Keratinocyte (primary cell): ENCODE measurements around the gene ELL. TPM values are rescaled to one million over a fixed set of nuclear protein-coding genes. Genes with fewer than 3 reads are reported as not detected.

Experiments
- DNase-seq: peaks from one replicate; pipeline ENCODE4 v3.0.0-alpha.2; 2011; ENCODE audit warnings: low read depth, missing footprints, low spot score
- FAIRE-seq: peaks from 2 replicates; lab custom pipeline; 2011; peaks lifted over from hg19 to GRCh38; lab: Jason Lieb, UNC
- H2AFZ ChIP-seq: 2 replicates; pipeline ENCODE4 v1.6.0; 2012; ENCODE audit warnings: low read length, control low read depth, inconsistent platforms; ENCODE audit not compliant: control insufficient read depth
- H3K27ac ChIP-seq: 2 replicates; pipeline ENCODE4 v1.5.1; 2011; ENCODE audit warnings: low read length; ENCODE audit not compliant: control insufficient read depth, insufficient read depth
- H3K27me3 ChIP-seq: 3 replicates; pipeline ENCODE4 v1.6.0; 2011; ENCODE audit warnings: low read length; ENCODE audit not compliant: control insufficient read depth, insufficient read depth; ENCODE audit errors: extremely low read depth
- H3K36me3 ChIP-seq, 2 experiments: 2 replicates in 1 of 2; 3 replicates in 1 of 2; pipeline ENCODE4 v1.5.1; 2011; ENCODE audit warnings: low read length in 2 of 2, mild to moderate bottlenecking in 1 of 2; ENCODE audit not compliant: control insufficient read depth in 2 of 2, insufficient read depth in 2 of 2; ENCODE audit errors: extremely low read depth in 1 of 2
- H3K4me1 ChIP-seq: 3 replicates; pipeline ENCODE4 v1.5.1; 2011; ENCODE audit warnings: low read length; ENCODE audit not compliant: control insufficient read depth, insufficient read depth; ENCODE audit errors: extremely low read depth
- H3K4me2 ChIP-seq: 3 replicates; pipeline ENCODE4 v1.6.0; 2011; ENCODE audit warnings: low read depth, low read length; ENCODE audit not compliant: control insufficient read depth, insufficient read depth; ENCODE audit errors: extremely low read depth
- H3K4me3 ChIP-seq, 3 experiments: fragments of 200-600 bp in 1 of 3; sonication (generic) in 1 of 3; 2 replicates in 2 of 3; 3 replicates in 1 of 3; pipeline ENCODE4 v1.5.1; 2011 to 2016; ENCODE audit warnings: low read length in 3 of 3, mild to moderate bottlenecking in 3 of 3, control low read depth in 2 of 3, inconsistent platforms in 1 of 3, low read depth in 1 of 3, mixed read lengths in 1 of 3, mixed run types in 1 of 3, moderate library complexity in 1 of 3; ENCODE audit not compliant: control insufficient read depth in 2 of 3, insufficient read depth in 2 of 3; ENCODE audit errors: extremely low read depth in 1 of 3
- H3K79me2 ChIP-seq: 2 replicates; pipeline ENCODE4 v1.6.0; 2012; ENCODE audit warnings: low read length; ENCODE audit not compliant: control insufficient read depth, insufficient read depth
- H3K9ac ChIP-seq: 3 replicates; pipeline ENCODE4 v1.6.0; 2011; ENCODE audit warnings: low read length; ENCODE audit not compliant: control insufficient read depth, insufficient read depth; ENCODE audit errors: extremely low read depth
- H3K9me1 ChIP-seq: 3 replicates; pipeline ENCODE4 v1.6.0; 2011; ENCODE audit warnings: low read length; ENCODE audit not compliant: control insufficient read depth, insufficient read depth; ENCODE audit errors: extremely low read depth
- H3K9me3 ChIP-seq: 2 replicates; pipeline ENCODE4 v1.5.1; 2012; ENCODE audit warnings: low read depth, low read length; ENCODE audit not compliant: control insufficient read depth
- H4K20me1 ChIP-seq: 3 replicates; pipeline ENCODE4 v1.6.0; 2011; ENCODE audit warnings: low read length; ENCODE audit not compliant: control insufficient read depth, insufficient read depth; ENCODE audit errors: extremely low read depth
- CTCF ChIP-seq, 3 experiments: IDR thresholded peaks in 1 of 3; conservative IDR thresholded peaks in 1 of 3; optimal IDR thresholded peaks in 1 of 3; 2 replicates in 2 of 3; 3 replicates in 1 of 3; pipeline versions ENCODE3 to v1.5.1; 2011; ENCODE audit warnings: low read length in 3 of 3, mild to moderate bottlenecking in 3 of 3, moderate library complexity in 2 of 3, control low read depth in 1 of 3, inconsistent platforms in 1 of 3; ENCODE audit not compliant: insufficient read depth in 2 of 3; ENCODE audit errors: extremely low read depth in 1 of 3
- EZH2 ChIP-seq: IDR thresholded peaks from one replicate; pipeline ENCODE4 v1.6.1; 2012; ENCODE audit warnings: inconsistent platforms, mild to moderate bottlenecking, low read length, moderate library complexity
- dilution Hi-C: fragments of 300-500 bp; cut with MboI; formaldehyde crosslinking; loops from one replicate; pipeline ENCODE4 v1.7.0; 2020; ENCODE audit warnings: low sequenced_read_pairs; ENCODE audit not compliant: extremely low pct_ligation_motif_present
- polyA plus RNA-seq, 5 experiments: library from polyadenylated mRNA; depleted of rRNA in 3 of 5; stranded (reverse) in 3 of 5; stranded (forward) in 1 of 5; unstranded in 1 of 5; fragments of >200 nt; gene quantifications; 1 replicate in 1 of 5; 2 replicates in 3 of 5; 3 replicates in 1 of 5; pipeline versions ENCODE4 v1.2.1 to v1.2.3, GENCODE V29; 2011 to 2012; ENCODE audit warnings: missing spikeins in 2 of 5, low read depth in 1 of 5, low replicate concordance in 1 of 5

The ELL gene
- polyA plus RNA-seq, 1 donor (not counting 4 experiments of a cell fraction or from before 2014, with no cell fraction given), result 4.4 TPM

DNA sequence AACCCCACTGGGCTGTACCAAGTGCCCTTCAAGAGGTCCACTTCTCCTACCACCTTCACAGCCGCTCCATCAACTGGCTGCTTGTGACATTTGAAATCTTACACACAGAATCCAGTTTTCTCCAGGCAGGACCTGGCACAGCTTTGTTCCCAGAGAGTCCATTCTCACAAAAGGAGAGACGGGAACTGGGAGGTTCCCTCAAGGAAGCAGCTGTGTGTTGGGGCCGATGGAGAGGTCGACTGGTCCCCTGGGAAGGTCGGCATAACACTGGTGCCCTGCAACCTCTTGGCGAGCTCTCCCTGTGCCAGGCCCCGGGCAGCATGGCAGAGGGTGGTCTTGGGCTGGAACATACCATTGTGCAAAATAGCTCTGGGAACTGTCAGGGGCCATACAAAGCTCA, 21.5 kb downstream of the ELL start:
- H3K9ac ChIP-seq, result no peak overlapping the region
- DNase-seq, result no peak
- H3K9me3 ChIP-seq, result no peaks in the 10 kb centered on the region
- H3K27ac ChIP-seq, result no peak overlapping the region
- H2AFZ ChIP-seq, result no peak overlapping the region
- no peak overlapping the region for H3K4me2 ChIP-seq
- TF ChIP-seq EZH2 (no peak), CTCF (optimal IDR thresholded peaks at IDR 0.05 in 1 of 3, IDR thresholded peaks at IDR 0.05 in 1 of 3, conservative IDR thresholded peaks at IDR 0.05 in 1 of 3; ENCODE audit: extremely low read depth in 1 of 3, insufficient read depth in 2 of 3, low read length in 3 of 3) (no peak)
- H3K79me2 ChIP-seq, result peaks cover 85% of the 10 kb centered on the region
- H3K27me3 ChIP-seq, result no peaks in the 10 kb centered on the region
- H3K9me1 ChIP-seq, result peaks cover 8% of the 10 kb centered on the region
- H3K4me1 ChIP-seq, result peaks cover 40% of the 10 kb centered on the region
- H3K36me3 ChIP-seq, result peaks cover 0 to 5% of the 10 kb centered on the region in 2 experiments
- no peak for FAIRE-seq
- dilution Hi-C loops, result no loop called here
- H3K4me3 ChIP-seq, result no peak overlapping the region
- H4K20me1 ChIP-seq, result peaks cover 51% of the 10 kb centered on the region

DNA sequence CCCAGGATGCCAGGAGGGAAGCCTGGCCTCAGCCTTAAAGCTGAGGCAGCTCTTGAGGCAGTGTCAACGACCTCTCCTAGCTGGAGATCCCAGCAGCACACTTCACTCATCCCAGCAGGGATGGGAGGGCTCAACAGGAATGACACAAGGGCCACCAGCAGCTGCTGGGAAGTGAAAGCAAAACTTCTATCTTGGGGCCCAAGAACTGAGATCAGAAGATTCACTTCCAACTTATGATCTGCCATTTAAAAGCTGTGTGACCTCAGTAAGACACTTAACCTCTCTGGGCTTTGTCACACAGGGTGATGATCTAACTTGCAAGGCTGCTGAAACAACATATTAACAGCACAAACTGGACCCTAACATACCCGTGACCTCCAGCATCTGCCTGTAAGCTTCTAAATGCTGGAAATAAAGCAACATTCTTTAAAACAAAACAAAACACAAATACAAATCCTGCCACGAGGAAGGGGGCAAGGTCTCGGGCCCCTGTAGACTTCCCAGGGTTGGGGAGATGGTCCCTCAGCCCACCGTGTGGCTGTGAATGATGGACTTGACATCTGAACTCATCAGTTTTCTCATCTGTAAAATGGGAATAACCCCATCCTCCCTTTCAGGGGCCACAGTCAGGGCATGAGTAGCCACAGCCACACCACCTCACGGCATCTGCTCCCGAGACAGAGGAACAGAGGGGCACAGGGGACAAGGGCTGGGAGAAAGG, 22.7 kb downstream of the ELL start:
- H3K4me2 ChIP-seq, result no peak overlapping the region
- no peak for DNase-seq
- H3K9me3 ChIP-seq, result no peaks in the 10 kb centered on the region
- H3K27ac ChIP-seq, result no peak overlapping the region
- dilution Hi-C loops, result no loop called here
- no peaks in the 10 kb centered on the region for H3K27me3 ChIP-seq
- peaks cover 41% of the 10 kb centered on the region for H3K4me1 ChIP-seq
- H3K79me2 ChIP-seq, result peaks cover 85% of the 10 kb centered on the region
- H3K4me3 ChIP-seq, result no peak overlapping the region
- H3K9ac ChIP-seq, result no peak overlapping the region
- H3K9me1 ChIP-seq, result peaks cover 12% of the 10 kb centered on the region
- TF ChIP-seq EZH2 (no peak), CTCF (optimal IDR thresholded peaks at IDR 0.05 in 1 of 3, IDR thresholded peaks at IDR 0.05 in 1 of 3, conservative IDR thresholded peaks at IDR 0.05 in 1 of 3; ENCODE audit: extremely low read depth in 1 of 3, insufficient read depth in 2 of 3, low read length in 3 of 3) (no peak)
- peaks cover 0 to 10% of the 10 kb centered on the region in 2 experiments for H3K36me3 ChIP-seq
- no peak for FAIRE-seq
- H2AFZ ChIP-seq, result no peak overlapping the region
- H4K20me1 ChIP-seq, result peaks cover 45% of the 10 kb centered on the region
